Ovary (tissue), 3 donors: Measurements from ENCODE around the gene PRKACG.

ENCODE experiments used
- CTCF ChIP-seq, 3 donors: fragments of 450-650 bp in 2 of 3; fragments of 200-600 bp in 1 of 3; IDR thresholded peaks; one replicate each; pipeline versions ENCODE4 v1.5.1 to v1.8.0; 2016 to 2022; ENCODE audit warnings: antibody characterized with exemption in 3 of 3, mild to moderate bottlenecking in 1 of 3
- EP300 ChIP-seq: sonication (generic); formaldehyde crosslinking; IDR thresholded peaks from one replicate; pipeline ENCODE4 v1.6.1; 2017; ENCODE audit warnings: antibody characterized with exemption
- POLR2A ChIP-seq: fragments of 450-650 bp; IDR thresholded peaks from one replicate; pipeline ENCODE4 v1.6.1; 2017; ENCODE audit warnings: antibody characterized with exemption, mild to moderate bottlenecking, moderate library complexity
- donor health status: DM: no; HTN: no; CAD: no.

- TF ChIP-seq CTCF (IDR thresholded peaks at IDR 0.05) (no peak), EP300 (no peak), POLR2A (no peak)
These were observed 30.6 kb upstream of the PRKACG start for GRCh38 chr9:69044240-69045219.
